H1 (cell line): ENCODE results near the gene MRPS2. TPM values are rescaled to one million over a fixed set of nuclear protein-coding genes. Genes with fewer than 3 reads are reported as not detected.

Experiments used
- CTCF ChIA-PET: fragments of 300-600 bp; sonication (Branson Sonifier 250); formaldehyde crosslinking; loops from one replicate; lab custom pipeline; 2021; ENCODE audit not compliant: partially characterized antibody; lab: Charles Lee
- POLR2A ChIA-PET: fragments of 300-600 bp; sonication (Branson Sonifier 250); formaldehyde crosslinking; loops from one replicate; lab custom pipeline; 2021; ENCODE audit warnings: inconsistent platforms; ENCODE audit not compliant: partially characterized antibody; lab: Charles Lee
- DNase-seq, 2 experiments: peaks; one replicate each; pipeline versions ENCODE4 v3.0.0 to v3.0.0-alpha.2; 2010 to 2022; ENCODE audit warnings: low spot score in 2 of 2, low read depth in 1 of 2, mixed read lengths in 1 of 2
- FAIRE-seq: peaks from 2 replicates; lab custom pipeline; 2011; peaks lifted over from hg19 to GRCh38; lab: Jason Lieb, UNC
- H2AFZ ChIP-seq: 2 replicates; pipeline ENCODE4 v1.8.1; 2012; ENCODE audit warnings: low read length, inconsistent platforms
- H2AK5ac ChIP-seq: 2 replicates; pipeline ENCODE4 v1.6.1; 2013; ENCODE audit warnings: low read depth, low read length
- H2BK120ac ChIP-seq: replicated peaks from 2 replicates; pipeline ENCODE3; 2013; ENCODE audit warnings: low read depth, low read length, inconsistent platforms
- H2BK12ac ChIP-seq: 2 replicates; pipeline ENCODE4 v1.6.1; 2013; ENCODE audit warnings: low read depth, low read length
- H2BK15ac ChIP-seq: 2 replicates; pipeline ENCODE4 v1.6.1; 2013; ENCODE audit warnings: low read length
- H2BK20ac ChIP-seq: 2 replicates; pipeline ENCODE4 v1.6.1; 2013; ENCODE audit warnings: low read length
- H2BK5ac ChIP-seq: 2 replicates; pipeline ENCODE4 v1.6.1; 2013; ENCODE audit warnings: low read depth, low read length
- H3K14ac ChIP-seq: 2 replicates; pipeline ENCODE4 v1.6.1; 2013; ENCODE audit warnings: inconsistent platforms; ENCODE audit not compliant: insufficient read length
- H3K18ac ChIP-seq: 2 replicates; pipeline ENCODE4 v1.6.1; 2013; ENCODE audit warnings: low read length; ENCODE audit errors: extremely low read depth
- H3K23ac ChIP-seq: 2 replicates; pipeline ENCODE4 v1.6.1; 2013; ENCODE audit warnings: inconsistent platforms; ENCODE audit not compliant: insufficient read length
- H3K23me2 ChIP-seq: 2 replicates; pipeline ENCODE4 v1.6.1; 2013; ENCODE audit warnings: low read depth, low read length
- H3K27ac ChIP-seq: 2 replicates; pipeline ENCODE4 v1.6.1; 2011; ENCODE audit warnings: low read depth, low read length, inconsistent platforms
- H3K27me3 ChIP-seq, 4 experiments: replicated peaks in 1 of 4; 1 replicate in 1 of 4; 2 replicates in 3 of 4; pipeline versions ENCODE4 v1.6.1 to v1.8.1; 2011 to 2013; ENCODE audit warnings: low read length in 3 of 4, mild to moderate bottlenecking in 3 of 4, inconsistent platforms in 2 of 4, mixed read lengths in 2 of 4, moderate library complexity in 1 of 4; ENCODE audit not compliant: control insufficient read depth in 3 of 4, insufficient read depth in 3 of 4; ENCODE audit errors: extremely low read depth in 1 of 4
- H3K36me3 ChIP-seq, 4 experiments: 2 replicates each; pipeline versions ENCODE4 v1.6.1 to v1.8.1; 2011 to 2013; ENCODE audit warnings: mild to moderate bottlenecking in 4 of 4, low read length in 3 of 4, moderate library complexity in 2 of 4, control low read depth in 1 of 4, inconsistent platforms in 1 of 4; ENCODE audit not compliant: insufficient read depth in 4 of 4, control insufficient read depth in 2 of 4
- H3K4ac ChIP-seq: replicated peaks from 2 replicates; pipeline ENCODE3; 2013; ENCODE audit warnings: low read length, low read depth, mixed read lengths, inconsistent platforms; ENCODE audit not compliant: insufficient read length
- H3K4me1 ChIP-seq, 4 experiments: replicated peaks in 1 of 4; 1 replicate in 1 of 4; 2 replicates in 3 of 4; pipeline versions ENCODE4 v1.6.1 to v1.8.1; 2011 to 2013; ENCODE audit warnings: low read length in 3 of 4, inconsistent platforms in 2 of 4, mixed read lengths in 1 of 4; ENCODE audit not compliant: insufficient read depth in 4 of 4, control insufficient read depth in 3 of 4
- H3K4me2 ChIP-seq, 2 experiments: 2 replicates each; pipeline versions ENCODE4 v1.6.1 to v1.8.1; 2011 to 2013; ENCODE audit warnings: low read depth in 2 of 2, low read length in 2 of 2, control low read depth in 1 of 2, inconsistent platforms in 1 of 2, mild to moderate bottlenecking in 1 of 2; ENCODE audit not compliant: insufficient read depth in 1 of 2
- H3K4me3 ChIP-seq, 4 experiments: fragments of 200-600, 300-600 bp in 1 of 4; sonication (generic), shearing (Covaris generic), sonication (Bioruptor Twin) in 1 of 4; 2 replicates each; pipeline versions ENCODE4 v1.5.1 to v1.8.1; 2011 to 2016; ENCODE audit warnings: low read length in 4 of 4, low read depth in 3 of 4, control low read depth in 2 of 4, inconsistent platforms in 2 of 4, mild to moderate bottlenecking in 2 of 4, mixed read lengths in 1 of 4, moderate library complexity in 1 of 4; ENCODE audit not compliant: insufficient read depth in 2 of 4; ENCODE audit errors: extremely low read depth in 1 of 4
- H3K56ac ChIP-seq: replicated peaks from 2 replicates; pipeline ENCODE3; 2013; ENCODE audit warnings: low read depth, mild to moderate bottlenecking, mixed read lengths, low read length, inconsistent platforms; ENCODE audit not compliant: insufficient read length
- H3K79me1 ChIP-seq: 2 replicates; pipeline ENCODE4 v1.6.1; 2013; ENCODE audit warnings: low read depth, low read length, control low read depth
- H3K79me2 ChIP-seq, 2 experiments: 2 replicates each; pipeline versions ENCODE4 v1.6.1 to v1.8.1; 2012 to 2013; ENCODE audit warnings: low read length in 2 of 2, mild to moderate bottlenecking in 2 of 2, inconsistent platforms in 1 of 2; ENCODE audit not compliant: insufficient read depth in 2 of 2, control insufficient read depth in 1 of 2
- H3K9ac ChIP-seq, 4 experiments: replicated peaks in 1 of 4; 1 replicate in 1 of 4; 2 replicates in 3 of 4; pipeline versions ENCODE4 v1.6.1 to v1.8.1; 2011 to 2013; ENCODE audit warnings: low read depth in 3 of 4, low read length in 3 of 4, control low read depth in 2 of 4, mild to moderate bottlenecking in 2 of 4, moderate library complexity in 2 of 4, inconsistent platforms in 1 of 4; ENCODE audit errors: extremely low read depth in 1 of 4
- H3K9me3 ChIP-seq, 2 experiments: 2 replicates each; pipeline versions ENCODE4 v1.6.1 to v1.8.1; 2012 to 2013; ENCODE audit warnings: mild to moderate bottlenecking in 2 of 2, moderate library complexity in 2 of 2, control low read depth in 1 of 2, inconsistent platforms in 1 of 2, low read depth in 1 of 2, low read length in 1 of 2, mixed read lengths in 1 of 2; ENCODE audit not compliant: insufficient read depth in 2 of 2
- H4K20me1 ChIP-seq, 2 experiments: replicated peaks in 1 of 2; 2 replicates each; pipeline versions ENCODE3 to v1.8.1; 2011 to 2013; ENCODE audit warnings: inconsistent platforms in 2 of 2, low read length in 2 of 2, mild to moderate bottlenecking in 1 of 2; ENCODE audit not compliant: insufficient read depth in 2 of 2, control insufficient read depth in 1 of 2
- H4K5ac ChIP-seq: 2 replicates; pipeline ENCODE4 v1.6.1; 2013; ENCODE audit warnings: low read length, low read depth, mixed read lengths, inconsistent platforms; ENCODE audit not compliant: insufficient read length
- H4K8ac ChIP-seq: 2 replicates; pipeline ENCODE4 v1.8.0; 2013; ENCODE audit warnings: mild to moderate bottlenecking, moderate library complexity, low read length, inconsistent platforms; ENCODE audit not compliant: insufficient read depth; ENCODE audit errors: extremely low read depth
- H4K91ac ChIP-seq: replicated peaks from 2 replicates; pipeline ENCODE3; 2013; ENCODE audit warnings: low read length, mixed read lengths, inconsistent platforms; ENCODE audit not compliant: insufficient read length
- BACH1 ChIP-seq: IDR thresholded peaks from 2 replicates; pipeline ENCODE4 v1.6.1; 2012; ENCODE audit warnings: low read length, improper control_type of control experiment
- CREB1 ChIP-seq: IDR thresholded peaks from 2 replicates; pipeline ENCODE4 v1.6.1; 2012; ENCODE audit warnings: inconsistent platforms
- GTF2F1 ChIP-seq: IDR thresholded peaks from 2 replicates; pipeline ENCODE4 v1.6.1; 2012; ENCODE audit warnings: low read depth, low read length, improper control_type of control experiment, borderline replicate concordance
- PHF8 ChIP-seq: fragments of 200-600 bp; sonication (generic); conservative IDR thresholded peaks from 2 replicates; pipeline ENCODE4 v1.7.1; 2012; ENCODE audit warnings: low read depth, mild to moderate bottlenecking, inconsistent platforms, low read length, moderate library complexity
- POLR2A ChIP-seq, 2 experiments: IDR thresholded peaks; 1 replicate in 1 of 2; 2 replicates in 1 of 2; pipeline ENCODE4 v1.6.1; 2011; ENCODE audit warnings: low read depth in 2 of 2, low read length in 2 of 2, mild to moderate bottlenecking in 2 of 2; ENCODE audit errors: control extremely low read depth in 1 of 2
- RAD21 ChIP-seq, 2 experiments: IDR thresholded peaks in 1 of 2; conservative IDR thresholded peaks in 1 of 2; 2 replicates each; pipeline ENCODE4 v1.6.1; 2011; ENCODE audit warnings: low read depth in 2 of 2, low read length in 2 of 2, improper control_type of control experiment in 1 of 2, inconsistent platforms in 1 of 2, mild to moderate bottlenecking in 1 of 2, moderate library complexity in 1 of 2
- SAP30 ChIP-seq: fragments of 300-600 bp; sonication (generic); IDR thresholded peaks from 2 replicates; pipeline ENCODE4 v1.7.1; 2012; ENCODE audit warnings: low read length, moderate library complexity, mild to moderate bottlenecking, inconsistent platforms; ENCODE audit not compliant: insufficient read depth, insufficient replicate concordance
- SRF ChIP-seq: IDR thresholded peaks from 2 replicates; pipeline ENCODE4 v1.6.1; 2011; ENCODE audit warnings: mild to moderate bottlenecking, low read depth, low read length, moderate library complexity
- TBP ChIP-seq: IDR thresholded peaks from 2 replicates; pipeline ENCODE4 v1.6.1; 2011; ENCODE audit warnings: low read depth, low read length, improper control_type of control experiment
- whole genome bisulfite sequencing, 2 experiments: shearing (Covaris generic) in 1 of 2; methylation state at CpG; one replicate each; pipeline versions ENCODE4 v1.1.6 to v1.1.7; 2013 to 2015; ENCODE audit warnings: low lambda C conversion rate in 2 of 2, mixed read lengths in 2 of 2, inconsistent platforms in 1 of 2, low coverage in 1 of 2, missing lambda C conversion rate in 1 of 2; ENCODE audit not compliant: insufficient replicate concordance in 2 of 2, insufficient coverage in 1 of 2, insufficient read length in 1 of 2; ENCODE audit errors: extremely low coverage in 1 of 2, missing lambda C conversion rate in 1 of 2; 5-methylcytosine and 5-hydroxymethylcytosine counted together
- polyA plus RNA-seq, 7 experiments: library from polyadenylated mRNA; depleted of rRNA in 3 of 7; stranded (reverse) in 5 of 7; unstranded in 2 of 7; fragments of >200 nt in 5 of 7; fragments of 200-250 nt in 2 of 7; gene quantifications; 1 replicate in 5 of 7; 2 replicates in 1 of 7; 4 replicates in 1 of 7; pipeline versions ENCODE4 v1.2.1 to v1.2.3, GENCODE V29; 2011 to 2013; ENCODE audit warnings: missing spikeins in 2 of 7, mixed read lengths in 2 of 7
- total RNA-seq: library from RNA; stranded (reverse); fragmentation: NEBNext Ultra II Directional; extraction: Animal tissue kit (Norgen Biotek cat#: 25700); gene quantifications from 2 replicates; pipeline ENCODE4 v1.2.1, GENCODE V29; 2021
- TF ChIP-seq, protein P1 (sequence below): IDR thresholded peaks from 2 replicates; pipeline ENCODE4 v1.6.1; 2012; ENCODE audit warnings: inconsistent platforms

MRPS2 gene
- total and polyA plus RNA-seq, 2 of the 8 experiments (the other 6 are each of a cell fraction or from before 2014, with no cell fraction given): 78.6 to 476 TPM

GRCh38 chr9:135514342-135515082 lies 14.0 kb downstream of the MRPS2 start:
- H3K23ac ChIP-seq: no peak overlapping the region
- no peak overlapping the region for H2AFZ ChIP-seq
- H3K14ac ChIP-seq: no peak overlapping the region
- H4K8ac ChIP-seq: no peak overlapping the region
- H3K36me3 ChIP-seq: no peaks in the 10 kb centered on the region
- DNase-seq (no peak), FAIRE-seq (no peak)
- no peak overlapping the region for H3K4me2 ChIP-seq
- no peak overlapping the region for H3K27ac ChIP-seq
- no peak overlapping the region for H2BK12ac ChIP-seq
- no peak overlapping the region for H3K4ac ChIP-seq
- ChIA-PET CTCF (interaction anchor here (0.6 to 1.3 kb wide), 3 partner anchors 10 to 186 kb away, joined by 3 to 6 read pairs (median 3); no protein-coding TSS in a partner anchor), POLR2A (interaction anchor here (0.8 to 1.4 kb wide), 2 partner anchors 12 to 13 kb away, joined by 3 read pairs; no protein-coding TSS in a partner anchor)
- whole genome bisulfite sequencing, 2 experiments: 94% methylated on average over 16 of the region's 17 CpGs; no CpG with 5 or more reads in 1 of the 2 experiments
- H4K20me1 ChIP-seq: no peaks in the 10 kb centered on the region
- H3K4me1 ChIP-seq: no peaks in the 10 kb centered on the region
- H2BK15ac ChIP-seq: no peak overlapping the region
- no peak overlapping the region for H2BK5ac ChIP-seq
- no peaks in the 10 kb centered on the region for H3K27me3 ChIP-seq
- no peak overlapping the region for H4K5ac ChIP-seq
- H3K4me3 ChIP-seq: no peak overlapping the region
- H4K91ac ChIP-seq: no peak overlapping the region
- no peak overlapping the region for H3K56ac ChIP-seq
- no peak overlapping the region for H2AK5ac ChIP-seq
- no peaks in the 10 kb centered on the region for H3K79me2 ChIP-seq
- H3K9me3 ChIP-seq: no peaks in the 10 kb centered on the region
- TF ChIP-seq, protein P1, sequence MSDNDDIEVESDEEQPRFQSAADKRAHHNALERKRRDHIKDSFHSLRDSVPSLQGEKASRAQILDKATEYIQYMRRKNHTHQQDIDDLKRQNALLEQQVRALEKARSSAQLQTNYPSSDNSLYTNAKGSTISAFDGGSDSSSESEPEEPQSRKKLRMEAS: no peak
- TF ChIP-seq SRF: no peak
- TF ChIP-seq PHF8: no peak
- TF ChIP-seq POLR2A (IDR thresholded peaks at IDR 0.05; ENCODE audit: control extremely low read depth in 1 of 2, low read depth in 2 of 2, low read length in 2 of 2): no peak
- TF ChIP-seq BACH1: no peak
- no peak for TF ChIP-seq SAP30
- no peak for TF ChIP-seq RAD21 (IDR thresholded peaks at IDR 0.05 in 1 of 2, conservative IDR thresholded peaks at IDR 0.05 in 1 of 2; ENCODE audit: low read depth in 2 of 2, low read length in 2 of 2)
- no peak for TF ChIP-seq TBP
- TF ChIP-seq CREB1: no peak
- TF ChIP-seq GTF2F1: no peak
- no peak overlapping the region for H3K18ac ChIP-seq
- H2BK20ac ChIP-seq: no peak overlapping the region
- no peaks in the 10 kb centered on the region for H3K79me1 ChIP-seq
- H3K23me2 ChIP-seq: no peaks in the 10 kb centered on the region; the same call in 1 of the 2 replicates
- H3K9ac ChIP-seq: no peak overlapping the region
- H2BK120ac ChIP-seq: no peak overlapping the region
